NB4 (cell line): ENCODE data around the gene SENP1.

Experiments
- CTCF ChIP-seq: IDR thresholded peaks from one replicate; pipeline ENCODE4 v1.5.1; 2012; ENCODE audit warnings: low read depth, low read length
- POLR2A ChIP-seq: IDR thresholded peaks from 2 replicates; pipeline ENCODE4 v1.6.1; 2011; ENCODE audit warnings: mild to moderate bottlenecking; ENCODE audit not compliant: insufficient read length; ENCODE audit errors: extremely low read depth

- no peak for TF ChIP-seq POLR2A
- TF ChIP-seq CTCF: no peak
These were observed 20.9 kb downstream of the SENP1 start for GRCh38 chr12:48084841-48085460.
